ENCODE measurements around the gene MAP2K2.
"Not testable (repeated sequence)": the region's sequence is repeated elsewhere in the genome, so short reads cannot be mapped to it uniquely, and the experiment has no call there.

The MAP2K2 gene

DNA sequence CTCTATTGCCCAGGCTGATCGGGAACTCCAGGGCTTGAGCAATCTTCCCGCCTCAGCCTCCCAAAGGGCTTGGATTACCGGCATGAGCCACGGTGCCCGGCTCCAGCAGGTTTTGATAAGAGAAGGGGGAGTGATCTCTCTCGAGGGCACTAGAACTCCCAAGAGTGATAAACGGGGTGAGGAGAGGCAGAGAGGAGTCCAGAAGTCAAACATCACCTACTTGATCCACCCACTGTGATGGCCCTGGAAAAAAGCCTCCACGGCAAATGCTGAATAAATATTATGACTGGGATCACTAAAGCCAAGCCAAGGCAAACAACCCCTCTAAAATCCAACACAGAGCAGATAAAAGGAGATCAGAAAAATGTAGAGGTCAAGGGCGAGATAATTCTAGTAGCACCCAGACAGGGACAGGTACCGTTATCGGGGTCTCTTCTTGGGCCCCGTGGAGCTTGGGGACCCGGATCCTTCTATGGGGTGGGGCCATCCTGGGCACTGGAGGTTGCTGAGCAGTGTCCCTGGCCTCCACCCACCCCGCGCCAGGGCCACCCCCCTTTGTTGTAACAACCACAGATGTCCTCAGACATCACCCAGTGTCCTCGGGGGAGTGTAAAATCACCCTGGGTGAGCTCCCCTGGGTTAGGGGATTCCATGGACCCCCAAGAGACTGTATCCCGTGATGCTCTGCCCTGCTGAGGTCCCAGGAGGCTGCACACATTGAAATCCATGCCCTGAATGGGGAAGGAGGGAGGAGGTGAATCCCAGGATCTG, 25.8 kb upstream of the MAP2K2 start:
- Histone ChIP-seq H3K4me3 (ENCODE audit: low read length) (no peak overlapping the region), H3K4me1 (ENCODE audit: control insufficient read depth, insufficient read depth, low read length) (peaks cover 14% of the 10 kb centered on the region)

DNA sequence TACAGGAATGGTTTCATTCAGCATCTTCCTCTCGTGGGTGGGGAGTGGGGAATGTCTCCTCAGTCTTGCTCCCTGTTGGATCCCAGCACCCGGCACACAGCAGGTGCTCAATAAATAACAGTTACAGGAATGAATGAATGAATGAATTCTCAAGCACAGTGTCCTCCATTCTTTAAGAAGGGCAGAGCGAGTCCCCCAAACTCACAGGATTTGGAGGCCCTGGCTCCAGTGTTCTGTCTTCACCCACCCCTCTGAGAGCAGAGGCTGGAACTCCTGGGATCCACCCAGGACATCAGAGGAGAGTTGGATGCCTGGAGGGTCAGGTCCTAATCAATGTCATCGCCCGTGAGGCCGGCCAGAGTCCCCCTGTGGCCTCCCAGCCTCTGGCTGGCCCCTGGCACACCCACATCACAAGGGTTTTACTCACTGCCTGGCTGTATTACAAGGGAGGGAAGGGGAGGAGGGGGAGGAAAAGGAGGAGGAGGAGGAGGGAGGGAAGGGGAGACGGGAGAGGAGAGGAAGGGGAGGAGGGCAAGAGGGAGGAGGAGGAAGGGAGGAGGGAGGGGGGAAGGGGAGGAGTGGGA, 20.8 kb upstream of the MAP2K2 start:
- no peak overlapping the region for H3K4me3 ChIP-seq (ENCODE audit: low read length)
- peak; percentile 49 for DNase-seq (ENCODE audit: low read depth)

More for the DNA sequence above, 25.8 kb upstream of the MAP2K2 start:
- Histone ChIP-seq H3K27me3 (replicated peaks; ENCODE audit: control insufficient read depth, insufficient read depth, low read length) (peaks cover 9% of the 10 kb centered on the region), H3K9me3 (ENCODE audit: control insufficient read depth, low read length) (no peaks in the 10 kb centered on the region), H3K36me3 (ENCODE audit: control insufficient read depth, insufficient read depth, low read length, severe bottlenecking) (no peaks in the 10 kb centered on the region), H3K9ac (ENCODE audit: low read length) (no peak overlapping the region)
- no peak for DNase-seq (ENCODE audit: low read depth)

DNA sequence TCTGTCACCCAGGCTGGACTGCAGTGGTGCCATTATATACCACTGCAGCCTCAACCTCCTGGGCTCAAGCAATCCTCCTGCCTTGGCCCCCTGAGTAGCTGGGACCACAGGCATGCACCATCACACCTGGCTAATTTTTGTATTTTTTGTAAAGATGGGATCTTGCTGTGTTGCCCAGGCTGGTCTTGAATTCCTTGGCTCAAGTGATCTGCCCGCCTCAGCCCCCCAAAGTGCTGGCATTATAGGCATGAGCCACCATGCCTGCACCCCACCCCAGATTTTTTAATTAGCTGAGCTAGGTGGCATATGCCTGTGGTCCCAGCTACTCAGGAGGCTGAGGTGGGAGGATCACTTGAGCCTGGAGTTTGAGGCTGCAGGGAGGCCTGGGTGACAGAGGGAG, 19.0 kb upstream of the MAP2K2 start:
- H3K9me3 ChIP-seq (ENCODE audit: control insufficient read depth, low read length); H3K4me3 ChIP-seq (ENCODE audit: low read length); DNase-seq (ENCODE audit: low read depth); H3K9ac ChIP-seq (ENCODE audit: low read length); H3K27me3 ChIP-seq (replicated peaks; ENCODE audit: control insufficient read depth, insufficient read depth, low read length); H3K36me3 ChIP-seq (ENCODE audit: control insufficient read depth, insufficient read depth, low read length, severe bottlenecking): not testable (repeated sequence)
- peaks cover 15% of the 10 kb centered on the region for H3K4me1 ChIP-seq (ENCODE audit: control insufficient read depth, insufficient read depth, low read length)

More for the DNA sequence above, 20.8 kb upstream of the MAP2K2 start:
- Histone ChIP-seq H3K36me3 (ENCODE audit: control insufficient read depth, insufficient read depth, low read length, severe bottlenecking) (no peaks in the 10 kb centered on the region), H3K9ac (ENCODE audit: low read length) (no peak overlapping the region), H3K27me3 (replicated peaks; ENCODE audit: control insufficient read depth, insufficient read depth, low read length) (no peaks in the 10 kb centered on the region), H3K9me3 (ENCODE audit: control insufficient read depth, low read length) (no peaks in the 10 kb centered on the region), H3K4me1 (ENCODE audit: control insufficient read depth, insufficient read depth, low read length) (peaks cover 19% of the 10 kb centered on the region)

DNA sequence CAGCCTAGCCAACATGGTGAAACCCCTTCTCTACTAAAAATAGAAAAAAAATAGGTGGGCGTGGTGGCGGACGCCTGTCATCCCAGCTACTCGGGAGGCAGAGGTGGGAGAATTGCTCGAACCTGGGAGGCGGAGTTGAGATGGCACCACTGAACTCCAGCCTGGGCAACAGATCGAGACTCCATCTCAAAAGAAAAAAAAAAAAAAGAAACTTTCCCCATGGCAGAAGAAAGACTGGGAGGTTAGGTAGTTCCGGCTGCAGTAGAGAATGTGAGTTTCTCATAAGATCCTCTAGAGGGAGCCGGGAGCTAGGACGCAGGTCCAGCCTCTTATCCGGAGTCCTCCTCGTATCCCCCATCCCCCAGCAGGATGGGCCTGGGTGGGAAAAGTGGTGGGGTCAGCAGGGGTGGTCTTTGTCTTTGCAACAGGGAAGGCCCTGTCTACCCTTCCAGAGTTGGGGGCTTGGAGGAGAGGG, 16.4 kb upstream of the MAP2K2 start:
- peak; percentile 87 for DNase-seq (ENCODE audit: low read depth)
- H3K9me3 ChIP-seq (ENCODE audit: control insufficient read depth, low read length) = no peaks in the 10 kb centered on the region
- no peak overlapping the region for H3K4me3 ChIP-seq (ENCODE audit: low read length)
- no peaks in the 10 kb centered on the region for H3K27me3 ChIP-seq (replicated peaks; ENCODE audit: control insufficient read depth, insufficient read depth, low read length)
- H3K4me1 ChIP-seq (ENCODE audit: control insufficient read depth, insufficient read depth, low read length) = peaks cover 14% of the 10 kb centered on the region
- H3K9ac ChIP-seq (ENCODE audit: low read length) = no peak overlapping the region
- no peaks in the 10 kb centered on the region for H3K36me3 ChIP-seq (ENCODE audit: control insufficient read depth, insufficient read depth, low read length, severe bottlenecking)

DNA sequence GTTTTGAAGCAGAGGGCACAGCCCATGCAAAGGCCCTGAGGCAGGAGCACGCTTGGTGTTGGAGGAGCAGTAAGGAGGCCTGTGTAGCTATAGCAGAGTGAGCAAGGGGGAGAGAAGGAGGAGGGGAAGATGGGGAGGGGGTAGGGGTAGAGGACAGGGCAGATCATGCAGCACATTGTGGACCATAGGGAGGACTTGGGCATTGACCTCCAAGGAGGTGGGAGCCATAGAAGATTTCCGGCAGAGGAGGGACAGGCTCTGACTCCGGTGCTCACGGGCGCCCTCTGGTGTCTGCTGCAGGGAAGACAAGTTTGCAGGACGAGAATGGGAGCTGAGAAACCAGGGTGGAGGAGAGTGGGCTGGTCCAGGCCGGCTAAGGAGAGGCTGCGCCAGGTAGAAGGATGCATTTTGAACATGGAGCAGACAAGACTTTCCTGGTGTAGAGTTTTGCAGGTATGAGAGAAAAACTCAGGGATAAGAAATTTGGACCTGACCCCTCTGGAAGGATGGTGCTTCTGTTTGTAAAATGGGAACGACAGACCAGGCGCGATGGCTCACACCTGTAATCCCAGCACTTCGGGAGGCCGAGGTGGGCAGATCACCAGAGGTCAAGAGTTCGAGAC, 15.8 kb upstream of the MAP2K2 start:
- Histone ChIP-seq H3K9ac (ENCODE audit: low read length) (no peak overlapping the region), H3K27me3 (replicated peaks; ENCODE audit: control insufficient read depth, insufficient read depth, low read length) (no peaks in the 10 kb centered on the region)
- DNase-seq (ENCODE audit: low read depth) = peak; percentile 72

DNA sequence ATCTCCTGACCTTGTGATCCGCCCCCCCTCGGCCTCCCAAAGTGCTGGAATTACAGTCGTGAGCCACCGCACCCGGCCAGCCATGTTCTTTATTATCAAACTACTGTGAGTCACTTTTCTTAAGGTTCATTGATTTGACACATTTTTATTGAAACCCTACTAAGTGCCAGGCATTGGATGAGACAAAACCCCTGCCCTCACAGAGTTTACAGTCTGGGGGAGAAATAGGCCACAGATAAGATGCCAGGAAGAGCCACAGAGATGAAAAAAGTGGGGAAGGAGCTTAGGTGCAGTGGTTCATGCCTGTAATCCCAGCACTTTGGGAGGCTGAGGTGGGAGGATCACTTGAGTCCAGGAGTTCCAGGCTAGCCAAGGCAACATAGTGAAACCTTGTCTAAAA, 14.5 kb upstream of the MAP2K2 start:
- Histone ChIP-seq H3K36me3 (ENCODE audit: control insufficient read depth, insufficient read depth, low read length, severe bottlenecking) (no peaks in the 10 kb centered on the region), H3K27me3 (replicated peaks; ENCODE audit: control insufficient read depth, insufficient read depth, low read length) (no peaks in the 10 kb centered on the region), H3K4me3 (ENCODE audit: low read length) (no peak overlapping the region), H3K4me1 (ENCODE audit: control insufficient read depth, insufficient read depth, low read length) (peaks cover 25% of the 10 kb centered on the region), H3K9me3 (ENCODE audit: control insufficient read depth, low read length) (no peaks in the 10 kb centered on the region), H3K9ac (ENCODE audit: low read length) (no peak overlapping the region)
- DNase-seq (ENCODE audit: low read depth) = no peak

More for the DNA sequence above, 15.8 kb upstream of the MAP2K2 start:
- H3K36me3 ChIP-seq (ENCODE audit: control insufficient read depth, insufficient read depth, low read length, severe bottlenecking) = no peaks in the 10 kb centered on the region
- H3K4me1 ChIP-seq (ENCODE audit: control insufficient read depth, insufficient read depth, low read length) = peaks cover 18% of the 10 kb centered on the region
- no peaks in the 10 kb centered on the region for H3K9me3 ChIP-seq (ENCODE audit: control insufficient read depth, low read length)
- H3K4me3 ChIP-seq (ENCODE audit: low read length) = no peak overlapping the region

DNA sequence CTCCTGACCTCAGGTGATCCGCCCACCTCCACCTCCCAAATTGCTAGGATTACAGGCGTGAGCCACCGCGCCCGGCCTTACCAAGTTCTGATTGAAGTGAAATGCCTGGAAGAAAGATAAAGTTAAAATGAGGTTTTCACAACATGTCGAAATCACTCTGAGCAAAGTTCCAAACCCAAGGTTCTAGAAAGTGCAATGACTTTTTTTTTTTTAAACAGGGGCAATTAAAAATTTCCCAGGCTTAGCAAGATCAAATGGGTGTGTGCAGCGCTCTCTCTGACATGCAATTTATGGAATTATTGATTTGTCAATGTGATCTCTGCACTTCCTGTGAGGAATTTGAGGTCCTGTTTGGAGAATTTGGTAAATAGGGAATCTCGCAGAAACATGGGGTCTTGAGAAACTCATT, 12.8 kb upstream of the MAP2K2 start:
- Histone ChIP-seq H3K9me3 (ENCODE audit: control insufficient read depth, low read length) (no peaks in the 10 kb centered on the region), H3K27me3 (replicated peaks; ENCODE audit: control insufficient read depth, insufficient read depth, low read length) (no peaks in the 10 kb centered on the region), H3K9ac (ENCODE audit: low read length) (no peak overlapping the region), H3K36me3 (ENCODE audit: control insufficient read depth, insufficient read depth, low read length, severe bottlenecking) (no peaks in the 10 kb centered on the region), H3K4me3 (ENCODE audit: low read length) (no peak overlapping the region), H3K4me1 (ENCODE audit: control insufficient read depth, insufficient read depth, low read length) (peaks cover 29% of the 10 kb centered on the region)
- no peak for DNase-seq (ENCODE audit: low read depth)

DNA sequence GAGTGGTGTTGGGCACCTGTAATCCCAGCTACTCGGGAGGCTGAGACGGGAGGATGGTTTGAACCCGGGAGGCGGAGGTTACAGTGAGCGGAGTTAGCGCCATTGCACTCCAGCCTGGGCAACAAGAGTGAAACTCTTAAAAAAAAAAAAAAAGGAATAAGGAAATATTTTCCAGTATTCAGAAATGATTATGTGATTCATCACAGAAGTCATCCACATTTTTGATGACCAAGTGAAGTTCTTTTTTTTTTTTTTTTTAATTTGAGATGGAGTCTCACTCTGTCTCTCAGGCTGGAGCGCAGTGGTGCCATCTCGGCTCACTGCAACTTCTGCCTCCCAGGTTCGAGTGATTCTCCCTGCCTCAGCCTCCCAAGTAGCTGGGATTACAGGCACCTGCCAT, 11.5 kb upstream of the MAP2K2 start:
- not testable (repeated sequence) for DNase-seq (ENCODE audit: low read depth); H3K27me3 ChIP-seq (replicated peaks; ENCODE audit: control insufficient read depth, insufficient read depth, low read length)

DNA sequence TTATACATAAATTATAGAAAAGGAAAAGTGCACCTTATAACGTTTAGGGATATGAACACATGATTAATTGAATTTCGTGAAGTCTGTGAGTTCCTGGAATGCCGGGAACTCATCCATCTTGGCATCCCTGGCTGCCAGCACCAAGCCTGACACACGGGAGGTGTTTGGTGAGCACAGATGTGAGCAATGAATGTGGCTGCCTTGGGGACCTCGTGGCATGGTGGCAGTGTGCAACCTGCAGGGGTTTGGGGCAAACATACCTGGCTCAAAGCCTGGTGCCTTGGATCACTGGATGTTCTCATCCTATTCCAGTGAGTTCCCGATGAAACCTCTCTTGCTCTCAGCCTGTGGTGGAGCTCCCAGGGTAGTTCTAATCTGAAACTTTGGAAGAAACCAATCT, 10.4 kb upstream of the MAP2K2 start:
- Histone ChIP-seq H3K9me3 (ENCODE audit: control insufficient read depth, low read length) (no peaks in the 10 kb centered on the region), H3K27me3 (replicated peaks; ENCODE audit: control insufficient read depth, insufficient read depth, low read length) (no peaks in the 10 kb centered on the region), H3K9ac (ENCODE audit: low read length) (peak overlapping the region; percentile 34), H3K4me3 (ENCODE audit: low read length) (no peak overlapping the region), H3K36me3 (ENCODE audit: control insufficient read depth, insufficient read depth, low read length, severe bottlenecking) (no peaks in the 10 kb centered on the region), H3K4me1 (ENCODE audit: control insufficient read depth, insufficient read depth, low read length) (peaks cover 37% of the 10 kb centered on the region)
- DNase-seq (ENCODE audit: low read depth) = no peak

More for the DNA sequence above, 11.5 kb upstream of the MAP2K2 start:
- not testable (repeated sequence) for H3K4me3 ChIP-seq (ENCODE audit: low read length); H3K36me3 ChIP-seq (ENCODE audit: control insufficient read depth, insufficient read depth, low read length, severe bottlenecking); H3K9me3 ChIP-seq (ENCODE audit: control insufficient read depth, low read length); H3K9ac ChIP-seq (ENCODE audit: low read length)
- H3K4me1 ChIP-seq (ENCODE audit: control insufficient read depth, insufficient read depth, low read length) = peaks cover 39% of the 10 kb centered on the region

DNA sequence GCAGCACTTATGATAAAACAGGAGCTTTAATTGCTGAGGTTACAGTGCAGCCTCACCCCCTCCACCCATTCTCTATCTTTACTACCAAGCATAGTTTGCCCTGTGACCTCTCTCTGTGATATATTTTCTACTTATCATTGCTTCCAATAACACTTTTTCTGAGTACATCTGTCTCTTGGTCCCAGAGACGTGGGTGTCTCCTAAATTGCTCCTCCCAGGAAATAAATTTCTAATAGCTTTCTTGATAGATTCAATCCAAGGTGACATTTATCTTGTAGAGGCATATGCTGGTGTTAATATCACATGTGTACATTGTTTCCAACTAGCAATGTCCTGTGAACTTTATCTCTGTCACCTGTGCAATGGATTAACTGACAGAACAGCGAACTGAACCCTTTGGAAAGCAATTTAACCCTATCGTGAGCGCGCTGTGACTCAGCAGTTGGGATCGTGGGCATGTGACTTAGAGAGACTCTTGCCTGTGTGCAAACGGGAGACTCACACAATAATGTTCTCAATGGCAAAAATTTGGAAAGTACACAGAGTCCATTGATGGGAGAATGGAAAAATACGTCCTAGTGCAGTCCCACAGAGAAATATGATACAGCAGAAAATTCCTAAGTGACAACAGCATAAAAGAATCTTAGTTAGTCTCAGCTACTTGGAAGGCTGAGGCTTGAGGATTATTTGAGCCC, 7.0 kb upstream of the MAP2K2 start:
- Histone ChIP-seq H3K36me3 (ENCODE audit: control insufficient read depth, insufficient read depth, low read length, severe bottlenecking) (no peaks in the 10 kb centered on the region), H3K4me1 (ENCODE audit: control insufficient read depth, insufficient read depth, low read length) (peaks cover 32% of the 10 kb centered on the region), H3K27me3 (replicated peaks; ENCODE audit: control insufficient read depth, insufficient read depth, low read length) (no peaks in the 10 kb centered on the region), H3K4me3 (ENCODE audit: low read length) (peak overlapping the region; percentile 14), H3K9ac (ENCODE audit: low read length) (peak overlapping the region; percentile 68), H3K9me3 (ENCODE audit: control insufficient read depth, low read length) (no peaks in the 10 kb centered on the region)
- DNase-seq (ENCODE audit: low read depth) = peak; percentile 85

DNA sequence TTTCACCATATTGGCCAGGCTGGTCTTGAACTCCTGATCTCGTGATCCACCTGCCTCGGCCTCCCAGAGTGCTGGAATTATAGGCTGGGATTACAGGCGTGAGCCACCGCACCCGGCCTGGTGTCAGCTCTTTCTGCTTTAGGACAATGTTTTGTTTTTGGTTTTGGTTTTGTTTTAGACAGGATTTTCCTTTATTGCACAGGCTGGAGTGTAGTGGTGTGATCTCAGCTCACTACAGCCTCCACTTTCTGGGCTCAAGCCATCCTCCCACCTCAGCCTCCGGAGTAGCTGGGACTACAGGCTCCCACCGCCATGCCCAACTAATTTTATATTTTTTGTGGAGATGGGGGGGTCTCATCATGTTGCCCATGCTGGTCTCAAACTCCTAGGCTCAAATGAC, 5.1 kb upstream of the MAP2K2 start:
- peaks cover 24% of the 10 kb centered on the region for H3K4me1 ChIP-seq (ENCODE audit: control insufficient read depth, insufficient read depth, low read length)
- not testable (repeated sequence) for H3K9me3 ChIP-seq (ENCODE audit: control insufficient read depth, low read length); H3K4me3 ChIP-seq (ENCODE audit: low read length); DNase-seq (ENCODE audit: low read depth); H3K9ac ChIP-seq (ENCODE audit: low read length); H3K36me3 ChIP-seq (ENCODE audit: control insufficient read depth, insufficient read depth, low read length, severe bottlenecking); H3K27me3 ChIP-seq (replicated peaks; ENCODE audit: control insufficient read depth, insufficient read depth, low read length)

Data from adipocyte (in vitro differentiated cells).